TTC549 (cell line): Measurements from ENCODE around the gene LIMK2.
"Not testable (repeated sequence)": the region's sequence is repeated elsewhere in the genome, so short reads cannot be mapped to it uniquely, and the experiment has no call there.

Source experiments
- FAIRE-seq: peaks from 2 replicates; lab custom pipeline; 2012; peaks lifted over from hg19 to GRCh38; lab: Jason Lieb, UNC

LIMK2 gene

GRCh38 chr22:31211862-31212730 is at the start of gene LIMK2:
LIMK2 (plus strand) TSS chr22:31212298; CDS start chr22:31212409, 111 bp downstream.
- FAIRE-seq, result no peak

- no peak for FAIRE-seq
These were observed 41.1 kb upstream of the LIMK2 start for GRCh38 chr22:31170971-31171370.

- FAIRE-seq, result not testable (repeated sequence)
These were observed 40.4 kb upstream of the LIMK2 start for GRCh38 chr22:31171734-31172133.

GRCh38 chr22:31173386-31174145 is 38.5 kb upstream of the LIMK2 start:
- no peak for FAIRE-seq

GRCh38 chr22:31176923-31177322 is 35.2 kb upstream of the LIMK2 start:
- FAIRE-seq, result no peak

- FAIRE-seq, result no peak
These were observed 34.5 kb upstream of the LIMK2 start for GRCh38 chr22:31177420-31178162.

GRCh38 chr22:31178859-31179258 is 33.2 kb upstream of the LIMK2 start:
- no peak for FAIRE-seq

GRCh38 chr22:31179345-31179744 is 32.8 kb upstream of the LIMK2 start:
- FAIRE-seq, result no peak

GRCh38 chr22:31184015-31184414 is 28.1 kb upstream of the LIMK2 start:
- no peak for FAIRE-seq

GRCh38 chr22:31185056-31185455 is 27.0 kb upstream of the LIMK2 start:
- FAIRE-seq, result no peak

- FAIRE-seq, result no peak
These were observed 24.5 kb upstream of the LIMK2 start for GRCh38 chr22:31187627-31188026.

- no peak for FAIRE-seq
These were observed 19.6 kb upstream of the LIMK2 start for GRCh38 chr22:31192513-31192912.

- FAIRE-seq, result no peak
These were observed 19.0 kb upstream of the LIMK2 start for GRCh38 chr22:31193092-31193491.

- FAIRE-seq, result not testable (repeated sequence)
These were observed 17.4 kb upstream of the LIMK2 start for GRCh38 chr22:31194681-31195080.

GRCh38 chr22:31199187-31199586 is 12.9 kb upstream of the LIMK2 start:
- FAIRE-seq, result no peak

GRCh38 chr22:31204352-31204984 is 7.6 kb upstream of the LIMK2 start:
- not testable (repeated sequence) for FAIRE-seq

GRCh38 chr22:31205059-31205458 is 7.0 kb upstream of the LIMK2 start:
- not testable (repeated sequence) for FAIRE-seq

GRCh38 chr22:31206460-31206859 is 5.6 kb upstream of the LIMK2 start:
- not testable (repeated sequence) for FAIRE-seq

- no peak for FAIRE-seq
These were observed 5.0 kb upstream of the LIMK2 start for GRCh38 chr22:31206896-31207687.

GRCh38 chr22:31210556-31211421 is 1.3 kb upstream of the LIMK2 start:
- FAIRE-seq, result no peak
